Upper lobe of left lung (tissue), 6 donors: ENCODE data around the gene LPCAT1. TPM values are rescaled to one million over a fixed set of nuclear protein-coding genes. Genes with fewer than 3 reads are reported as not detected.
"Not testable (repeated sequence)": the region's sequence is repeated elsewhere in the genome, so short reads cannot be mapped to it uniquely, and the experiment has no call there.

Source experiments
- ATAC-seq, 2 donors: fragments of 200-7000 bp; cut with Tn5 transposase; one replicate each; pipeline ENCODE4 v1.9.1; 2022; ENCODE audit warnings: mild to moderate bottlenecking in 2 of 2, moderate library complexity in 2 of 2; ENCODE audit not compliant: low FRiP score in 2 of 2
- DNase-seq, 2 donors: peaks; one replicate each; pipeline ENCODE4 v3.0.0-alpha.2; 2019 to 2020
- H3K27ac ChIP-seq, 4 donors: fragments of 200-600 bp; sonication (generic); one replicate each; pipeline ENCODE4 v1.5.1; 2016 to 2019
- H3K27me3 ChIP-seq, 4 donors: fragments of 200-600 bp; sonication (generic); one replicate each; pipeline ENCODE4 v1.5.1; 2017 to 2019
- H3K36me3 ChIP-seq, 4 donors: fragments of 200-600 bp; sonication (generic); one replicate each; pipeline ENCODE4 v1.5.1; 2016 to 2019
- H3K4me1 ChIP-seq, 4 donors: fragments of 200-600 bp; sonication (generic); one replicate each; pipeline ENCODE4 v1.5.1; 2018 to 2019
- H3K4me3 ChIP-seq, 4 donors: fragments of 200-600 bp; sonication (generic); one replicate each; pipeline ENCODE4 v1.5.1; 2017 to 2019; ENCODE audit warnings: mild to moderate bottlenecking in 2 of 4, moderate library complexity in 1 of 4
- H3K9me3 ChIP-seq, 4 donors: fragments of 200-600 bp; sonication (generic); one replicate each; pipeline ENCODE4 v1.5.1; 2018 to 2019
- EP300 ChIP-seq, 4 donors: sonication (generic); formaldehyde crosslinking; IDR thresholded peaks; one replicate each; pipeline ENCODE4 v1.5.1; 2017; ENCODE audit warnings: antibody characterized with exemption in 4 of 4, control low read depth in 2 of 4
- POLR2A ChIP-seq, 4 donors: fragments of 450-650 bp; IDR thresholded peaks; one replicate each; pipeline ENCODE4 v1.5.1; 2016 to 2017; ENCODE audit warnings: antibody characterized with exemption in 4 of 4, mild to moderate bottlenecking in 2 of 4
- POLR2AphosphoS5 ChIP-seq, 2 donors: sonication (generic); formaldehyde crosslinking; IDR thresholded peaks; one replicate each; pipeline ENCODE4 v1.5.1; 2017; ENCODE audit warnings: antibody characterized with exemption in 2 of 2
- WGBS, 2 donors: methylation state at CpG; one replicate each; pipeline ENCODE4 v1.1.5; 2017 to 2018; 5-methylcytosine and 5-hydroxymethylcytosine counted together
- total RNA-seq, 6 donors: library from RNA; depleted of rRNA in 4 of 6; stranded (reverse); fragments of >200 nt in 4 of 6; gene quantifications; one replicate each; pipeline versions ENCODE4 v1.1.0 to v1.2.1, GENCODE V29; 2016 to 2021
- TF ChIP-seq, protein P1 (sequence below), 6 experiments: fragments of 450-650 bp in 4 of 6; fragments of 200-600 bp in 2 of 6; sonication (generic) in 2 of 6; IDR thresholded peaks; one replicate each; pipeline ENCODE4 v1.5.1; 2016 to 2019; ENCODE audit warnings: antibody characterized with exemption in 6 of 6
- donor health status: DM: no; HTN: no; CAD: no; lungs with moderate emphysema.
- donor health status: DM: no; HTN: yes; CAD: no; lungs with severe emphysema.

Gene LPCAT1
- total RNA-seq, 6 donors from 2014 or later = 403 to 922 (median 538) TPM

DNA sequence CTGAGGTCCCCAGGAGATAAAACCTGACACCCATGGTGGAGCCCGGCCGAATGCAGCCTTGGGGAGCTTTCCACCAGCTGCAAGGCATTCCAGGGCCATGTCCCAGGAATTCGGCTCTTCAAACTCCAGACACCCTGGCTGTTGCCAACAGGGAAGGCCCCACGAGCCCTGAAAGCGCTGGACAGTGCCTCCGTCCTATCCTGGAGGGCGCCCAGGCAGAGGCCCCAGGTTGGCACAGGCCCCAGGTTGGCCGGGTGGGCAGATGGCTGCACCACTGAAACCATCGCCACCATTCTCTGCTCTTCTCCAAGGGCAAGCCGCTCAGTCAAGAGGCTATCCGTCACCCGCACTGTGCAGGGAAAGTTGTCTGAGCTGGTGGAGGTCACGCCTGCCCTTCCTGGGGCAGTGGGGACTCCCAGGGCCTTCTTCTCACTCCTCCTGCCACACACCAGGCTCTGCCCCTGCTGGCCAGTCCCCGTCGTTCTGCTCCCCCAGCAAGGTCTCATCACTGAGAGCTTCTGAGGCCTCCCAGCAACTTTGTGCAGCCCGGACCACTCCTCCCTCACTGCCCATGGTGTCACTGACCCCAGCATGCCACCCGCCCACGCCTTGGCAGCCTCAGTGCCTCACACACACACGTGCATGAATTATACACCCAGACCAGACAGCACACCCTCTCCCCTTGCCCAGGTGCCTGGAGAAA lies 99.7 kb downstream of the LPCAT1 start:
- peaks cover 10 to 28% (median 23%) of the 10 kb centered on the region in 4 donors for H3K9me3 ChIP-seq
- H3K27me3 ChIP-seq = no peaks in the 10 kb centered on the region
- no peak overlapping the region for H3K4me3 ChIP-seq
- DNase-seq (no peak), ATAC-seq (no peak)
- 64 to 84% methylated on average over 8 to 19 of the region's 19 CpGs for WGBS, 2 donors
- H3K4me1 ChIP-seq = no peaks in the 10 kb centered on the region
- no peak overlapping the region for H3K27ac ChIP-seq
- H3K36me3 ChIP-seq = no peaks in the 10 kb centered on the region
- TF ChIP-seq POLR2A (IDR thresholded peaks at IDR 0.05) (no peak), POLR2AphosphoS5 (IDR thresholded peaks at IDR 0.05) (no peak), EP300 (IDR thresholded peaks at IDR 0.05) (no peak)
- TF ChIP-seq, protein P1, sequence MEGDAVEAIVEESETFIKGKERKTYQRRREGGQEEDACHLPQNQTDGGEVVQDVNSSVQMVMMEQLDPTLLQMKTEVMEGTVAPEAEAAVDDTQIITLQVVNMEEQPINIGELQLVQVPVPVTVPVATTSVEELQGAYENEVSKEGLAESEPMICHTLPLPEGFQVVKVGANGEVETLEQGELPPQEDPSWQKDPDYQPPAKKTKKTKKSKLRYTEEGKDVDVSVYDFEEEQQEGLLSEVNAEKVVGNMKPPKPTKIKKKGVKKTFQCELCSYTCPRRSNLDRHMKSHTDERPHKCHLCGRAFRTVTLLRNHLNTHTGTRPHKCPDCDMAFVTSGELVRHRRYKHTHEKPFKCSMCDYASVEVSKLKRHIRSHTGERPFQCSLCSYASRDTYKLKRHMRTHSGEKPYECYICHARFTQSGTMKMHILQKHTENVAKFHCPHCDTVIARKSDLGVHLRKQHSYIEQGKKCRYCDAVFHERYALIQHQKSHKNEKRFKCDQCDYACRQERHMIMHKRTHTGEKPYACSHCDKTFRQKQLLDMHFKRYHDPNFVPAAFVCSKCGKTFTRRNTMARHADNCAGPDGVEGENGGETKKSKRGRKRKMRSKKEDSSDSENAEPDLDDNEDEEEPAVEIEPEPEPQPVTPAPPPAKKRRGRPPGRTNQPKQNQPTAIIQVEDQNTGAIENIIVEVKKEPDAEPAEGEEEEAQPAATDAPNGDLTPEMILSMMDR (IDR thresholded peaks at IDR 0.05) = no peak

DNA sequence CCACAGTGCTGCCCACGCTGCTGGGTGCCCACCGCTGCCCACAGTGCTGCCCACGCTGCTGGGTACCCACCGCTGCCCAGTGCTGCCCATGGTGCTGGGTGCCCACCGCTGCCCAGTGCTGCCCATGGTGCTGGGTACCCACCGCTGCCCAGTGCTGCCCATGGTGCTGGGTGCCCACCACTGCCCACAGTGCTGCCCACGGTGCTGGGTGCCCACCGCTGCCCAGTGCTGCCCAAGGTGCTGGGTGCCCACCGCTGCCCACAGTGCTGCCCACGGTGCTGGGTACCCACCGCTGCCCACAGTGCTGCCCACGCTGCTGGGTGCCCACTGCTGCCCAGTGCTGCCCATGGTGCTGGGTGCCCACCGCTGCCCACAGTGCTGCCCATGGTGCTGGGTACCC lies 101.2 kb downstream of the LPCAT1 start:
- WGBS, 2 donors = 89% methylated on average over 3 of the region's 13 CpGs; no CpG with 5 or more reads in 1 of the 2 donors

DNA sequence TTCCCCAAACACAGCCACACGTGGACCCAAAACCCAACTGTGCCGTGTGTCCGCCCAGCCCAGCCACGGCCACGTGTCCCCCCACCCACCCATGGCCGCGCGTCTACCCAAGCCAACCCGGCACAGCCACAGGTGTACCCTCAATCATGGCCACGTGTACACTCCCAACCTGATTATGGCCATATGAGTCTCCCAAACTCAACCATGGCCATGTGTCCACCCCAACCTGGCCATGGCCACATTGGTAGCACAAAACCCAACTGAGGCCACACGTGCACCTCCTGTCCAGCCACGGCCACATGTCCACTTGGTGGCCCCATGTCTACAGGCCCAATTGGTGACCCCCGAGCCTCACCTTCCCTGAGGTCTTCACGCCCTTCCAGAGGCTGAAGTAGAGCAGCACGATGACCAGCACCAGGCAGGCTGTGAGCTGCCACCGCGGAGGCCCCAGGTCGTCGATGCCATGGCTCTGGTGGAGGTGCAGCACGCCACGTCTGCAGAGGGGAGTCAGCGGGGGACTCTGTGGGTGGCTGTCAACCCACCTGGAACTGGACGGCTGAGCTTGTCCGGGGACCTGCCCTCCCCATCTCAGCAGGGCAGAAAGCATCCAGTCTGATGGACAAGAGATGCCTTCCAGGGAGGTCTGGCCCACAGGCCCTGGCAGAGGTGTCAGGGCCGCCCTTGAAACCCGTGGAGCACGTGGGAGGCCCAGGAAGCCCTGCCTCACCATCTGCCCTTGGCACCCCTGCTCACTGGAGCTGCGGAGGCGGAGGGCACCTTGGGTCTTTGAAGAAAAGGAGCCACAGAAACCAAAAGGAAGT lies 102.0 kb downstream of the LPCAT1 start:
- Histone ChIP-seq H3K9me3 (peaks cover 0 to 4% (median 3%) of the 10 kb centered on the region in 4 donors), H3K27me3 (no peaks in the 10 kb centered on the region), H3K4me1 (no peaks in the 10 kb centered on the region), H3K4me3 (no peak overlapping the region), H3K27ac (no peak overlapping the region), H3K36me3 (no peaks in the 10 kb centered on the region)
- 93 to 94% methylated on average over 17 to 23 of the region's 29 CpGs for WGBS, 2 donors
- TF ChIP-seq, protein P1 (IDR thresholded peaks at IDR 0.05) = no peak
- TF ChIP-seq POLR2AphosphoS5 (IDR thresholded peaks at IDR 0.05) (no peak), EP300 (IDR thresholded peaks at IDR 0.05) (no peak)
- ATAC-seq (no peak), DNase-seq (no peak)

More for the DNA sequence above, 101.2 kb downstream of the LPCAT1 start:
- not testable (repeated sequence) for DNase-seq, ATAC-seq, H3K27ac ChIP-seq, H3K4me3 ChIP-seq, H3K36me3 ChIP-seq, H3K27me3 ChIP-seq, H3K4me1 ChIP-seq
- H3K9me3 ChIP-seq = peaks cover under 1 to 12% (median 8%) of the 10 kb centered on the region in 4 donors

DNA sequence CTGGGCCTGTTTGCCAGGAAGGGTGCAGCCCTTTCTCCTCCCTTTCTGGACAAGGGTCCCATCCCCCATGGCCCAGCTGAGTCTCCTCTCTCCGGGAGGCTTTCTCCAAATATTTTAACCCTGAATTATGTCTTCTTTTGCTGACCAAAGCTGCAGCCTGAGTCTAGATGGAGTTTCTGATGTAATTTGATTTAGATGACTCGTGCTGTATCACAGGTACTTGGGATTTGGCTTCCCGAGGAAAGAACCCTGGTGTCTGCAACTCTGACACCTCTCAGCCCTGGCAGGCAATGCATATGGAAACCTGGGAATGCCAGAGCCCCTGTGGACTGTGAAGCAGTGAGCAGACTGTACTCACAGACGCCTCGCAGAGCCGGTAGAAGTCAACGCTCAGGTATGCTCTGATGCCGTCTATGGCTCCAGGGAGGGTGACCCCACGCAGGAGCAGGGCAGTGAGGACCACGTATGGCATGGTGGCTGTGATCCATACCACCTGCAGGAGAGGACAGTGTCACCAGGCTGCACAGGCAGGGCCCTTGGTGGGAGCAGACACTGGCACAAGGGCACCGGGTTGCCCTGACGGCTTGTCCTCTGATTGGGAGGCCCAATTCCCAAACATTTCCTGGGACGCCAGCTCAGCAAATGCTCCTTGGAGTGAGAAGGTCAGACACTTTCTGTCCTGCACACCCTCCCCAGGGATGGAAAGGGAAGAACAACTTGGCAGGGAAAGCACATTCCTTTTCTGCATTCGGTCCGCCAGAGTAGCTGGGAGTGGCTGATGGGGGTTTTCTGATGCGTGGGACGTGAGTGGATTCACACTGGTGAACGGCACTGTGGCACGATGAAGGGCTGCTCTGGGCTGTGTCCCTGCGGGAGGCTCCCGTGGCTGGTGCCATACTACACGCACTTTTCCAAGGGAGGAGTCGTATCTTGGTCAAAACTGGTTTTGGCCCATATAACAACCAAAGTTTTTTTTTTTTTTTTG lies 103.3 kb downstream of the LPCAT1 start:
- Histone ChIP-seq H3K4me3 (no peak overlapping the region), H3K4me1 (no peaks in the 10 kb centered on the region), H3K9me3 (no peaks in the 10 kb centered on the region), H3K27ac (no peak overlapping the region), H3K36me3 (no peaks in the 10 kb centered on the region), H3K27me3 (no peaks in the 10 kb centered on the region)
- 75% methylated on average over 9 to 23 of the region's 23 CpGs for WGBS, 2 donors
- DNase-seq (no peak), ATAC-seq (peak in 1 of 2 donors; percentile 9)
- TF ChIP-seq, protein P1 (IDR thresholded peaks at IDR 0.05) = no peak
- no peak for TF ChIP-seq POLR2A (IDR thresholded peaks at IDR 0.05)
- TF ChIP-seq EP300 (IDR thresholded peaks at IDR 0.05) = no peak
- TF ChIP-seq POLR2AphosphoS5 (IDR thresholded peaks at IDR 0.05) = no peak
